HG02610 (cell line): ENCODE measurements around the gene PLEKHG4B.
"Not testable (repeated sequence)": the region's sequence is repeated elsewhere in the genome, so short reads cannot be mapped to it uniquely, and the experiment has no call there.

Source experiments
- ATAC-seq: cut with Tn5 transposase; IDR thresholded peaks from one replicate; pipeline ENCODE4 v1.9.1; 2021; ENCODE audit warnings: mild to moderate bottlenecking, moderate library complexity; ENCODE audit not compliant: unreplicated experiment

PLEKHG4B gene

GRCh38 chr5:154826-155225 is 62.9 kb downstream of the PLEKHG4B start:
- no peak for ATAC-seq

DNA sequence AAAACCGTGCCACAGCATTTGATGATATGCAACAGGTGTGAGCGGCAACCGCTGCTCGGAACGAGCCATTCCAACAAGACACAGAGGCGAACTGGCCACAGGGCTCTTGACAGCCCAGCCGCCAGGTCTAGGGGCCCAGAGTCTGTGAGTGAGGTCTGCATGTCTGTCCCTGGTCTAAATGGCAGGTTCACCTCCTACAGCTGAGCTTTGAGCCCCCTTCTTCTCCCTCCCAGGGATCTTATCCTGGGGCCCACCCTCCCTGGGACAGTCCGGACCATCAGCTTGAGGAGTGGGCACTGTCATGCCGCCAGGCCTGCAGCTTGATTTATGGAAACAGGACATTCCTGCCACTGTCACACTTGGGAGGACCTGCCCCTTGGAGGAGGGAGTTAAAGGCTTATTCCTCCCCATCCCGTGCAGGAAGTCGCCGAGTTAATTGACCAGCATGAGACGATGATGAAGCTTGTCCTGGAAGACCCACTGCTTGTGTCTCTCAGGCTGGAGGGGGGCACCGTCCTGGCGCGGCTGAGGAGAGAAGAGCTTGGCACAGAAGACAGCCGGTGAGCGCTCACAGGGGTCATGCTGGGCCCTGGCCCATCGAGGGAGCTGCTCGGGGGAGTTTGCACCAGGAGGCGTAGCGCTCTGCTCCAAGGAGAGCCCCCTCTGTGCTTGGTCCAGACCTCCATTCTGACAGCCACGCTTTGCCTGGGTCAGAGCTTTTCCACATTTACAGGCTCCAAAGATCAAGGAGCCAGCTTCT is 63.9 kb downstream of the PLEKHG4B start:
- no peak for ATAC-seq

GRCh38 chr5:156411-157072 is 64.6 kb downstream of the PLEKHG4B start:
- ATAC-seq, result no peak

DNA sequence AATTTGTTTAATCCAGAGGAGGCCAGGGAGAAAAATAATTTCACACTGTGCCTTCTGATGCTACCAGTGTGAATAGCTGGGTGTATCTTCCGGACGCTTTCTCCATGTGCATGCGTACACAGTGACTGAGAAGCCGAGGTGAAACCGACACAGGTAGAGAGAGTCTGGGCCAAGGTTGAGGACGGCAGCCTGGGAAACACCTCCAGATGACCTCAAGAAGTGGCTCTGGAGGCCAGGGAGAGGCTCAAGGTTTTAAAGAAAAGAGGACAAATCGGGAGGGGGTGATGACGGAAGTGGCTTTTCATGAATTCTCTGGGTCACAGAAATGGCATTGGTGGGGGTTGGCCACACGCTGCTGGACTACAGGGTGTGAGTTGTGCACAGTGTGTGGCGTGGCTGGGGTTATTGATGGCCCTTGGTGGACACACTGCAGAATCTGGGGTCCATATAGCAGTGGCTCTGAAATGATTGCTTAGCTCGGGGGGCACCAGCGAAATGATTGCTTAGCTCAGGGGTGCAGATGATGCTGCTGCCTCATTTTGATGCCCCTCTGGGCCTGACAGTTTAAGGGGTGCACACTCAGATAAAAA is 65.3 kb downstream of the PLEKHG4B start:
- ATAC-seq, result no peak

DNA sequence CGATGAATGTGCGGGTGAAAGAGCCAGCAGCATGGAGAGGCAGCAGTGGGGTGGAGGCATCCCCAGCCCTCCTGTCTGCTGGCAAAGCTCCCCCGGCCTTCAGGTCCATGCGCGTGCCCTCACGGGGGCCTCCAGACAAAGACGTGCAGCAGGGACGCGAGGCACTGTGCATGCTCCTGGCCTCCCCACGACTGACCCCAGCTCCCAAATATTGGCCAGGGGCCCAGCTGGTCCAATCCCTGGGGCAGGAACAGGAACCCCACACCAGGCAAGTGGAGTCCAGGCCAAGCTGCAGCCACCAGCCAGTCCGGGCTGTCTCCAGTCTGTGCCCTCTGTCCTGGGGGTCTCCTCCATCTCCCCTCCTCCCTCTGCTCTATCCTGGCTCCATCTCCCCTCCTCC is 65.8 kb downstream of the PLEKHG4B start:
- ATAC-seq, result no peak

DNA sequence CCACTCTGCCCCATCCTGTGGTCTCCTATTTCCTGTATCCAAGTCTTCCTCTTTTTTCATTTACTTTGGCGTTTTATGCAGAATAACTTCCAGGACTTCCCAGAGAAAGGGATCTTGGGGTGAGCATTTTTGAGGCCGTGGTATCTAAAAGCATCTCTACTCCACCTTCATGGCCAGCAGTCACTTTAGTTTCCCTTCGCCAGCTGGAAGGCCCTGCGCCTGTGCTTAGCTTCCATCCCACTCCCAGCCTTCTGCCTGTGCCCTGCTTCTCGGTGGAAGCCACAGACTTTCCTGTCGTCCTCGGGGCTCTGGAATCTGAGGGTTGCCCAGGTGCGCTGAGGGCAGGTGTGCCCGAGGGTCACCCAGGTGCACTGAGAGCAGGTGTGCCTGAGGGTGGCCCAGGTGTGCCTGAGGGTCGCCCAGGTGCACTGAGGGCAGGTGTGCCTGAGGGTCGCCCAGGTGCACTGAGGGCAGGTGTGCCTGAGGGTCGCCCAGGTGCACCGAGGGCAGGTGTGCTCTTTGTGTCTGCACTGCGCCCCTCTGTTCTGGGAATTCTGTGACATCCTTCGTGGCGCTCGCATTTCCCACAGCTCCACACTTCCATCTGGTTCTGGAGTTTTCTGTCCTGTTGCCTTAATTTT is 67.0 kb downstream of the PLEKHG4B start:
- no peak for ATAC-seq

DNA sequence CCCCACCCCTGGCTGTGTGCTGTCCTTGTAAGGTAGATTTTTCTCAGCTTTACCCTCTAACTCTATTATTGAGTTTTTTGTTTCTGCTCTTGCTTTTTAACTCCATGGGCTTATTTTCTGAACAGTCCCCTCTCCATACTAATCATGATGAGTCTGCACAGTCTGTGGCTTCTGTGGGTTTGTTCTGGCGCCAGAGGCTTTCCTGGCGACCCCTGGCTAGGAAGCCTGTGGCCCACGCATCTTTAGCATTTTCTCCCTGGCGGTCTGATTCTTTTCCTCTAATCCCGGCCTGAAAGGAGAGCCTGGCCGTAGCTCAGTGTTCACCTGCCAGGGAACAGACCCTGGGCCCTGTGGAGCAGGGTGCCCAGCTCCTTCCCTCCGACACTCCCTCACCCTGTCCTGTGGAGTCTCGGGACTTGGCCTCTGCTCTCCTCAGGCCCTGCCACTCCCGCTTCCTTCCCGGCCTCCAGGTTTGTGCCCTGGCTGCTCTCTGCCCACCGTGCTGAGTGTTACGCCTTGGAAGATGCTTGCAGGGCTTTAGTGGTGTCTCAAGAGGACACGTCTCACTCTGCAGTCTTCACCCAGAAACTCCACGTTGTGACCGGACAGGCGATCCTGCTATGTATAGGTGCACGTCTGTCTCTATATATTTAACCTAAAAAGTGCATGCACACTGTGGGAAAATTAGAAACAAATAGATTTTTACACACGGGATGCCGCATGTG is 67.6 kb downstream of the PLEKHG4B start:
- no peak for ATAC-seq

DNA sequence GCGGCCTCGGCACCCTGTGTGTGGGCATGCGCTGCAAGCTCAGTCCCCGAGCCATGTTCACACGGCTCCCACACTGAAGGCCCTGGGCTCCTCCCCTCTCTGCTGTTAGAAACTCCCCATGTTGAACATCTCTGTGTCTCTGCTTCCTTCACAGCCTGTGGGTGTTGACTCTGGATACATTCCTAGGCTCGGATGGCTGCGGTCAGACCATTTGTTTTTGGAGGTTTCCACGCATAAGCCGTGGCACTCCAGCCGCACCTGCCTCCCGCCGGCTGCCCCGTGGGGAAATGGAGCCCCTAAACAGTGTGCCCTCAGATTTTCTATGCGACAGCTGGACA is 68.2 kb downstream of the PLEKHG4B start:
- no peak for ATAC-seq

DNA sequence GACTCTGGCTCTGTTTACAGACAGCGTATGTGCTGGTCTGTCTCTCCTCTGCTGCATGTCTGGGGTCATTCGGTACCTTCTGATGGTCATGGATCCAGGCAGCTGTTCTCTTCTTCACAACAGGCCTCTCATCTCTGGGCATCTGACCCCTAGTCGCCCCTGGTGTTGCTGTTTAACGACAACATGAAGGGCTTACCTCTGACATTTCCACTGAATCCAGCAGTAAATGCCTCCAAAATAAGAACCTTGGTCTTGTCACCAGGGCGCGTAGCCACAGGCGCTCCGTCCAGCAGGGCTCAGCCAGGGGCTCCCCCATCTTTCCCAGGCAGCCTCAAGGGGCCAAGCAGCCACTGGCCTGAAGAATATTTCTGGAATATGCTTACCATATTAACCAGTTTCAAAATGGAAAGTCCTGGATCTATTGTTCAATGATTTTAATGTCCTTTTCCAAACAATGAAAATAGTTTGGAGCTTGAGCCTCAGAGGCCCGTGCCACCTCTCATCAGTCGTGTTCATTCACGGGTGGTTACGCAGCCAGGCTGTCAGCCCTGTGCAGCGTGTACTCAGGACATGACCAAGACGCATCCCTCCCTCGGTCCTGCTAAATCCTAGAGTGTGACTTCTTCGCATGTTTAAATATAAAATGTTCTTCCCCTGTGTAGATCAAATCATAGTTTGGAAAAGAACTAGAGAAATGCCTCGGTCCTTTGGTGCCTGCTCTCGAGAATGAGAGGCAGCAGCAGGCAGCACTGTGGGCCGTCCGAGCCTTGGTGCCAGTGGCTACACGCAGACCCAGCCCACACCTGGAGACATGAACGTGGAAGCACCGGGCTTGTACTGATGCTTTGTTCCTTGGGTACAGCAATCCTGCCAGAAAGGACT is 69.2 kb downstream of the PLEKHG4B start:
- no peak for ATAC-seq

- no peak for ATAC-seq
Observed at GRCh38 chr5:161803-162110, 69.8 kb downstream of the PLEKHG4B start.

- ATAC-seq, result no peak
Observed at GRCh38 chr5:162190-162564, 70.2 kb downstream of the PLEKHG4B start.

GRCh38 chr5:162565-163337 is 70.8 kb downstream of the PLEKHG4B start:
- ATAC-seq, result no peak

GRCh38 chr5:163338-163620 is 71.3 kb downstream of the PLEKHG4B start:
- ATAC-seq, result no peak

GRCh38 chr5:163841-164240 is 71.9 kb downstream of the PLEKHG4B start:
- ATAC-seq, result no peak

DNA sequence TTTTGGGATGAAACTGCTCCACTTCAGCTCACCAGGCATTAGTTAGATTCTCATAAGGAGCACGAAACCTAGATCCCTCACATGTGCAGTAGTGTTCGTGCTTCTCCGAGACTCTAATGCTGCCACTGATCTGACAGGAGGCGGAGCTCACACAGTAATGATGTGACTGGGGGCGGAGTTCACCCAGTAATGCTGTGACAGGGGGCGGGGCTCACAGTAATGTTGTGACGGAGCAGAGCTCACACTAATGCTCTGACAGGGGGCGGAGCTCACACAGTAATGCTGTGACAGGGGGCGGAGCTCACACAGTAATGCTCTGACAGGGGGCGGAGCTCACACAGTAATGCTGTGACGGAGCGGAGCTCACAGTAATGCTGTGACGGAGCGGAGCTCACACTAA is 72.3 kb downstream of the PLEKHG4B start:
- no peak for ATAC-seq

- not testable (repeated sequence) for ATAC-seq
Observed at GRCh38 chr5:164783-165182, 72.8 kb downstream of the PLEKHG4B start.

GRCh38 chr5:166441-167372 is 74.7 kb downstream of the PLEKHG4B start:
- ATAC-seq, result no peak

GRCh38 chr5:167511-167910 is 75.5 kb downstream of the PLEKHG4B start:
- ATAC-seq, result no peak
